Measurements from ENCODE around the gene APOL4. TPM values are rescaled to one million over a fixed set of nuclear protein-coding genes. Genes with fewer than 3 reads are reported as not detected.

APOL4 gene
- total and polyA plus RNA-seq, 4 donors: 5.9 to 15.9 (median 9.1) TPM

DNA sequence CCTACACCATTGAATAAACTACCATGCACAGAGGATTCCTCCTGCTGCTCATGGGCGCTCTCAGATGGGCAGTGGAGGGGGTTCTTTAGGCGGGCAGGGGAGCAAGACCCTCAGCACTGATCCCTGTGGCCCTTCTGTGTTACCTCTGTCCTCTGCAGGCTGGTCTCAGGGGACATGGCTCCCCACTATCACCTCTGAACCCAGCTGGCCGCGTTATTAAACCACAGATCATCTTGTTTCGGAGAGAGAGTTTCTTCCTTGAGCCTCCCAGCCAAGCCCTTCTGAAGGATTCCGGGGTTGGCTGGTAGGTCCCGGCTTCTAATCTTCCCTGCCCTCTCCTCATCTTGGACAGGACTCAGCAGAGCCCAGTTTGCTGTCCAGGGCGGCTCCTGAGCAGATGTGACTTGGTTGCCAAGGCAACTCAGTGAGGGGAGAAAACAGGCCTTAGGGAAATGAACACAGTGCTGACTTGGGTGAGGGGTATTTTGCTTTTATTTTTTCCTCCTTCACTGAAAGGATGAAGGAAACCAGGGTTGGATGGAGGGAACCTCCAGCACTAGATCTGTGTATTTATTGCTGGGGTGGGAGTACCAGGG is 54.3 kb downstream of the APOL4 start:
- ATAC-seq (ENCODE audit: insufficient read depth, low FRiP score) (no peak), DNase-seq (peak in 1 of 3 donors; percentile 28)
- H3K4me3 ChIP-seq: no peak overlapping the region
- no peaks in the 10 kb centered on the region for H3K9me3 ChIP-seq (ENCODE audit: control insufficient read depth in 4 of 4, insufficient read depth in 3 of 4, low read length in 3 of 4)
- H3K4me1 ChIP-seq (ENCODE audit: control insufficient read depth in 5 of 5, insufficient read depth in 5 of 5, low read length in 5 of 5): peaks cover 0 to 21% (median 2%) of the 10 kb centered on the region in 5 donors
- WGBS, 2 donors: 83 to 87% methylated on average over 8 of the region's 8 CpGs
- TF ChIP-seq CTCF (IDR thresholded peaks at IDR 0.05; ENCODE audit: control extremely low read depth, extremely low read depth): no peak
- H3K27ac ChIP-seq (ENCODE audit: low read depth in 1 of 2, low read length in 1 of 2): peak overlapping the region in 1 of 2 donors; percentile 63
- no peaks in the 10 kb centered on the region for H3K27me3 ChIP-seq (ENCODE audit: control insufficient read depth in 3 of 3, insufficient read depth in 3 of 3, low read length in 2 of 3)
- no peak overlapping the region for H3K9ac ChIP-seq (ENCODE audit: insufficient read depth in 1 of 2, low read length in 2 of 2)
- H3K36me3 ChIP-seq (ENCODE audit: control insufficient read depth in 4 of 4, insufficient read depth in 4 of 4, low read length in 4 of 4): peaks cover 0 to 26% (median 3%) of the 10 kb centered on the region in 4 donors

DNA sequence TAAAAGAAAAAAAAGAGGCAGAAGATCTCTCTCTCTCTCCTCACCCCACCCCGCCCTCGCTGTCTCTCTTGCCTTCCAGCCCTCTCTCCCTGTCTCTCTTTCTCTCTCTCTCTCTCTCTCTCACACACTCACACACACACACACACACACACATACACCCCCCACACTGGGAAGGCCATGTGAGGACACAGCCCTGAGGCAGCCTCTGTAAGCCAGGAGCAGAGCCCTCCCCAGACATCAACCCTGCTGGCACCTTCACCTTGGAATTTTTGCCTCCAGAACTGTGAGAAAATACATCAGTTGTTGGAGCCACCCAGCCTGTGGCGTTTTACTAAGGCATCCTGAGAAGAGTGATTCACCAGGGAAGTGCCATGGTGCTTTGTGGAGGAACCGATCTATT is 55.7 kb downstream of the APOL4 start:
- no peak overlapping the region for H3K9ac ChIP-seq (ENCODE audit: insufficient read depth in 1 of 2, low read length in 2 of 2)
- peaks cover 0 to 34% (median 3%) of the 10 kb centered on the region in 4 donors for H3K36me3 ChIP-seq (ENCODE audit: control insufficient read depth in 4 of 4, insufficient read depth in 4 of 4, low read length in 4 of 4)
- H3K4me3 ChIP-seq: no peak overlapping the region
- no peak for TF ChIP-seq CTCF (IDR thresholded peaks at IDR 0.05; ENCODE audit: control extremely low read depth, extremely low read depth)
- no peaks in the 10 kb centered on the region for H3K9me3 ChIP-seq (ENCODE audit: control insufficient read depth in 4 of 4, insufficient read depth in 3 of 4, low read length in 3 of 4)
- peaks cover 0 to 17% (median 0%) of the 10 kb centered on the region in 5 donors for H3K4me1 ChIP-seq (ENCODE audit: control insufficient read depth in 5 of 5, insufficient read depth in 5 of 5, low read length in 5 of 5)
- 58 to 75% methylated on average over 4 of the region's 4 CpGs for WGBS, 2 donors
- no peak for ATAC-seq (ENCODE audit: insufficient read depth, low FRiP score)
- DNase-seq: no peak
- no peak overlapping the region for H3K27ac ChIP-seq (ENCODE audit: low read depth in 1 of 2, low read length in 1 of 2)
- H3K27me3 ChIP-seq (ENCODE audit: control insufficient read depth in 3 of 3, insufficient read depth in 3 of 3, low read length in 2 of 3): no peaks in the 10 kb centered on the region

- peak; percentile 62 for TF ChIP-seq CTCF (IDR thresholded peaks at IDR 0.05; ENCODE audit: control extremely low read depth, extremely low read depth)
- H3K4me1 ChIP-seq (ENCODE audit: control insufficient read depth in 5 of 5, insufficient read depth in 5 of 5, low read length in 5 of 5): peaks cover 0 to 12% (median 0%) of the 10 kb centered on the region in 5 donors
- H3K4me3 ChIP-seq: no peak overlapping the region
- no peak overlapping the region for H3K27ac ChIP-seq (ENCODE audit: low read depth in 1 of 2, low read length in 1 of 2)
- H3K9ac ChIP-seq (ENCODE audit: insufficient read depth in 1 of 2, low read length in 2 of 2): peak overlapping the region in 1 of 2 donors; percentile 20
- WGBS, 2 donors: 64 to 70% methylated on average over 12 of the region's 12 CpGs
- peaks cover 0 to 39% (median 3%) of the 10 kb centered on the region in 4 donors for H3K36me3 ChIP-seq (ENCODE audit: control insufficient read depth in 4 of 4, insufficient read depth in 4 of 4, low read length in 4 of 4)
- ATAC-seq (ENCODE audit: insufficient read depth, low FRiP score) (peak; percentile 78), DNase-seq (peak; percentile 86 to 89 (median 87))
- H3K27me3 ChIP-seq (ENCODE audit: control insufficient read depth in 3 of 3, insufficient read depth in 3 of 3, low read length in 2 of 3): no peaks in the 10 kb centered on the region
- H3K9me3 ChIP-seq (ENCODE audit: control insufficient read depth in 4 of 4, insufficient read depth in 3 of 4, low read length in 3 of 4): no peaks in the 10 kb centered on the region
Measured at GRCh38 chr22:36144886-36145541, 56.6 kb downstream of the APOL4 start.
